NCI-H526 treated with DMSO at 0.1 percent for 48 hours (cell line): ENCODE measurements around the gene PDLIM4.

Source experiments
- DNase-seq: peaks from one replicate; lab custom pipeline; 2025; lab: John Stamatoyannopoulos, UW

Gene PDLIM4, protein sequence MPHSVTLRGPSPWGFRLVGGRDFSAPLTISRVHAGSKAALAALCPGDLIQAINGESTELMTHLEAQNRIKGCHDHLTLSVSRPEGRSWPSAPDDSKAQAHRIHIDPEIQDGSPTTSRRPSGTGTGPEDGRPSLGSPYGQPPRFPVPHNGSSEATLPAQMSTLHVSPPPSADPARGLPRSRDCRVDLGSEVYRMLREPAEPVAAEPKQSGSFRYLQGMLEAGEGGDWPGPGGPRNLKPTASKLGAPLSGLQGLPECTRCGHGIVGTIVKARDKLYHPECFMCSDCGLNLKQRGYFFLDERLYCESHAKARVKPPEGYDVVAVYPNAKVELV

GRCh38 chr5:132257131-132258101 is at the start of gene PDLIM4:
Gene PDLIM4, plus strand, starts transcription at chr5:132257696. Its CDS starts 39 bp downstream, at chr5:132257735.
- no peak for DNase-seq

- DNase-seq, result no peak
These were observed 49.7 kb upstream of the PDLIM4 start for GRCh38 chr5:132207778-132208177.

- no peak for DNase-seq
These were observed 48.4 kb upstream of the PDLIM4 start for GRCh38 chr5:132209131-132209530.

- no peak for DNase-seq
These were observed 47.5 kb upstream of the PDLIM4 start for GRCh38 chr5:132209901-132210545.

DNA sequence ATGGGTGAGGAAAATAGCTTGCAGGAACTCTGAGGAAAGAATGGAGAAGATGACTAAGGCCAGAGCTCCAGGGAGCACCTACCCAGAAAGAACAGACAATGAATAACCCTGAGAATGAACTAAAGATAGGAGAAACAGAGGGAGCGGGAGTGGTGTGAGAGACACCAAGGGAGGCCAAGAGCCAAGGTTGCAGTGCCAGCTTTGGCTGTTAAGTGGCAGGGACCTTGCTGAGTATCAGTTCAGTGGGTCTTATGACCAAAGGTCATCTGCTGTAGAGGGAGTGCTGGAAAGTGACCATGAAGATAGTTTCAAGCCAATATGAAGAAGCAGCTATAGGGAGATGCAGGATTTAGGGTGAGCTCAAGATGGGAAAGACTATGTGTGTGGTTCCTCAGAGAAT is 46.6 kb upstream of the PDLIM4 start:
- no peak for DNase-seq

GRCh38 chr5:132211787-132212186 is 45.7 kb upstream of the PDLIM4 start:
- DNase-seq, result no peak

GRCh38 chr5:132213666-132214065 is 43.8 kb upstream of the PDLIM4 start:
- DNase-seq, result no peak

GRCh38 chr5:132214491-132214890 is 43.0 kb upstream of the PDLIM4 start:
- no peak for DNase-seq

- DNase-seq, result no peak
These were observed 42.2 kb upstream of the PDLIM4 start for GRCh38 chr5:132215329-132215728.

- no peak for DNase-seq
These were observed 39.2 kb upstream of the PDLIM4 start for GRCh38 chr5:132218321-132218720.

DNA sequence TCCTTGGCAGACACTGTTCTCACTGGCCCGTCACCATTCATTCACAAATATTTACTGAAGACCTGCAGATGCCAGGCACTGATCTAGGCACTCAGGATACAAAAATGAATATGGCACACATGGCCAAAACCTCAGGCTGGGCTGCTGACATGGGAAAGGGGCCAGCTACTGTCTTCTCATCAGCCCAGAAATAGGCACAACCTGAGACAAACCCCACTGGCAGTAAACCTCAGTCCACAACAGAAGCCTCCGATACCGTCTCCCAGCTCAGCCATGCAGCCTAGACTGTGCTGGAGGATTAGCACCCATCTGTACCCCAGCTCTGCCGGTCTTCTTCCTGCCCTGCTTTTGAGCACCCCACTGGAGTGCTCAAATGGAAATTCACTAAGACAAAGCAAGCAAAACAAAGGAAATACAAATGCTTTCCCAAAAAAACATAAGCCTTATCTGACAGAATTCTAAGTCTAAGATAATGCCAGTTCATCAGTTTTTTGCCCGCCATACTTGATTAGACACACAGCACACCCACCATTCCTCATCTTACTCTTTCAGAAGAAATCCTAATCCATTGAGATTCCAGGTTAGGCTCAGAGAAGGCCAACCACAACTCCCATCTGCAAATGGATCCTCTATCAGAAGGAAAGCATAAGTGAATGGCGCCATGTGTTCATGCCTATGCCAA is 38.1 kb upstream of the PDLIM4 start:
- no peak for DNase-seq

GRCh38 chr5:132219981-132220380 is 37.5 kb upstream of the PDLIM4 start:
- no peak for DNase-seq

GRCh38 chr5:132220491-132220890 is 37.0 kb upstream of the PDLIM4 start:
- DNase-seq, result no peak

GRCh38 chr5:132221781-132222648 is 35.5 kb upstream of the PDLIM4 start:
- DNase-seq, result no peak

GRCh38 chr5:132222649-132223038 is 34.9 kb upstream of the PDLIM4 start:
- DNase-seq, result no peak

GRCh38 chr5:132223861-132224260 is 33.6 kb upstream of the PDLIM4 start:
- DNase-seq, result no peak

DNA sequence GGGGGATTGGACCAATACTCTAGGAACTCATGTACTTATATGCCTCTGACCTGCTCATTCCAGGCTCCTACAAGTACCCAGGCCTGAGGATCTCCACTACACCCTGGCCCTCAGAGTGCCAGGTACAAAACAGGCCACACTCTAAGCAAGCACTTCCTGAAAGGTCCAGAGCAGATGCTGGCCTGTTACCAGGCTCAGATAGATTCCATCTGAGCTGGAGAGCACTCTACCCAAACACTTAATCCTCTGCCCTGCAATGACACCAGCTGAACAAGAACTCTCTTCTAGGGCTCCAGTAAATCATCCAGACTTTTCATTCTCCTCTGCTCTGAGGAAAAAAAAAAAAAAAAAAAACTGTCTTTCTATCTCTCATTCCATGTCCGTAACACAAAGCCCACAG is 32.8 kb upstream of the PDLIM4 start:
- DNase-seq, result no peak

- DNase-seq, result no peak
These were observed 32.1 kb upstream of the PDLIM4 start for GRCh38 chr5:132225165-132226032.

DNA sequence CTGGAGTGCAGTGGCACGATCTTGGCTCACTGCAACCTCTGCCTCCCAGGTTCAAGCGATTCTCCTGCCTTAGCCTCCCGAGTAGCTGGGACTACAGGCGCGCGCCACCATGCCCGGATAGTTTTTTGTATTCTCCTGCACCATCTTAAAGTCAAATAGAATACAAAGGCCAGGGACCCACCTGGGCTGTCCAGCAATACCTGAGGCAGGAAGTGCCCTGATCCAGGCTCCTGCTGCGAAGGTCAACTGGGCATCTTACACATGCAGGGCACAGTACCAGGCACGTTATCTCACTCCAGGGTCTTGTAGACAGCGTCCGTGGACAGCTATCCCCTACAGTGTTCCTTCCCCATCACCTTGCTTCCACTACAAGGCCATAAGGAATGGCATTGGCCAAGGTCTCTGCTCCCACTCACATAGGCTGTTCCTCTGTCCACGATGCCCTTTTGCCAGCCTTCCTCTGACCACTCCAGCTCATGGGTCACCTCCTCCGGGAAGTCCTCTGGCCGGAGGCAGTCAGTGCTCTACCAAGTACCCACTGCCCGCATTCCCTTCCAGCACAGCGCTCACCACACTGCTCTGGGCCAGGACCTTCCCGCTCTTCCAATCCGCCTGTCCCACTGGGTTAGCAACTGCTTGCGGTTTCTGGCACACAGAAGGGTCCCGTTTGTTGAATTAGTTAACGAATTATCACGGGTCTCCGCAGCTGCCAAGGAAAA is 30.8 kb upstream of the PDLIM4 start:
- DNase-seq, result no peak

DNA sequence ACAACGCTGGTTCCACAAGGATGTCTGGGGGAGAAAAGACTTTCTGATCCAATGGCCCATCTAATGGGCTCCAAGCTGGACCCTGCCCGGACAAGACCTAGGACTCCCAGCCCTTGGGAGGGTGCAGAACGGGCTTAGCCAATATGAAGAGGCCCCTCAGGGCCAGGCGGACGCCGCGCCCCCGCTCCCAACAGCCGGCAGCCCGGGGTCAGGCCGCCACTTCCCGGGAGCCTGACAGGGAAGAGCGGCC is 30.3 kb upstream of the PDLIM4 start:
- no peak for DNase-seq
